ENCODE data around the gene POLDIP3.

GRCh38 chr22:42656578-42656977, 41.9 kb upstream of the POLDIP3 start:
- no peak for TF ChIP-seq EZH2 (IDR thresholded peaks at IDR 0.05; ENCODE audit: low read length, missing control alignments)
- TF ChIP-seq CTCF (conservative IDR thresholded peaks at IDR 0.05 in 1 of 2, IDR thresholded peaks at IDR 0.05 in 1 of 2; ENCODE audit: low read depth in 1 of 2, low read length in 2 of 2) = no peak
